ENCODE measurements around the gene MAP7D3. TPM values are rescaled to one million over a fixed set of nuclear protein-coding genes. Genes with fewer than 3 reads are reported as not detected.

The MAP7D3 gene
- total and polyA plus RNA-seq, 2 donors (not counting 1 experiment from before 2014, with no cell fraction given) = 19.0 to 30.7 TPM

DNA sequence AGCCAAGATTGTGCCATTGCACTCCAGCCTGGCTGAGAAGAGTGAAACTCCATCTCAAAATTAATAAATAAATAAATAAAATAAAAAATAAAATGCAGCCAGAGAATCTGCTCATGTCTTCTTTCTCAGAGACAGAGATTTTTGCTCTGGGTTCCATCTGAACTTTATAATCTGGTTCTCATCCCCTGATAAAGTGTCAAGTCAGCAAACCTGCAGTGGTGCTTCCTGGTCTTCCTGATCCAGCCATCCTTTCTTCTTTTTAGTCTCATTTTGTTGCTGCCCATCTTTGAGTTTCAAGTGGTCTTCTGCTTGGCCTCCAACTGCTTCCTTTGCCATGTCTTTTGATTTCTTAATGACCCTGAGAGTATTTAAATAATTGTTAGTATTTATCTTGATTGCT, 24.1 kb downstream of the MAP7D3 start:
- Histone ChIP-seq H3K79me2 (ENCODE audit: control insufficient read depth, insufficient read depth, low read length) (no peaks in the 10 kb centered on the region), H4K20me1 (ENCODE audit: control insufficient read depth, extremely low read depth, insufficient read depth, low read length) (no peaks in the 10 kb centered on the region), H3K36me3 (ENCODE audit: control insufficient read depth, insufficient read depth, low read length) (peaks cover 6% of the 10 kb centered on the region), H3K4me1 (ENCODE audit: control insufficient read depth, extremely low read depth, insufficient read depth, low read length) (no peaks in the 10 kb centered on the region), H3K4me2 (ENCODE audit: extremely low read depth, insufficient read depth, low read length) (no peak overlapping the region), H2AFZ (ENCODE audit: low read length) (no peak overlapping the region), H3K9ac (ENCODE audit: insufficient read depth, low read length) (no peak overlapping the region), H3K9me3 (ENCODE audit: control insufficient read depth, insufficient read depth, low read depth, low read length) (no peaks in the 10 kb centered on the region), H3K4me3 (replicated peaks in 1 of 4; ENCODE audit: control extremely low read depth in 1 of 4, insufficient read depth in 1 of 4, low read depth in 3 of 4, low read length in 4 of 4) (no peak overlapping the region), H3K27ac (ENCODE audit: insufficient read depth, low read length) (no peak overlapping the region), H3K27me3 (ENCODE audit: control insufficient read depth, insufficient read depth, low read length) (no peaks in the 10 kb centered on the region)
- TF ChIP-seq CTCF (conservative IDR thresholded peaks at IDR 0.05 in 1 of 2, IDR thresholded peaks at IDR 0.05 in 1 of 2; ENCODE audit: low read depth in 1 of 2, low read length in 2 of 2) (no peak), EZH2 (IDR thresholded peaks at IDR 0.05; ENCODE audit: low read length, missing control alignments) (no peak)
- no peak for DNase-seq (ENCODE audit: low read depth in 2 of 2)

GRCh38 chrX:136221851-136222513, 29.2 kb downstream of the MAP7D3 start:
- TF ChIP-seq CTCF (conservative IDR thresholded peaks at IDR 0.05 in 1 of 2, IDR thresholded peaks at IDR 0.05 in 1 of 2; ENCODE audit: low read depth in 1 of 2, low read length in 2 of 2) (no peak), EZH2 (IDR thresholded peaks at IDR 0.05; ENCODE audit: low read length, missing control alignments) (no peak)
- Histone ChIP-seq H3K27me3 (ENCODE audit: control insufficient read depth, insufficient read depth, low read length) (no peaks in the 10 kb centered on the region), H3K9ac (ENCODE audit: insufficient read depth, low read length) (no peak overlapping the region), H2AFZ (ENCODE audit: low read length) (no peak overlapping the region), H3K79me2 (ENCODE audit: control insufficient read depth, insufficient read depth, low read length) (no peaks in the 10 kb centered on the region), H3K4me3 (replicated peaks in 1 of 4; ENCODE audit: control extremely low read depth in 1 of 4, insufficient read depth in 1 of 4, low read depth in 3 of 4, low read length in 4 of 4) (no peak overlapping the region), H4K20me1 (ENCODE audit: control insufficient read depth, extremely low read depth, insufficient read depth, low read length) (no peaks in the 10 kb centered on the region), H3K27ac (ENCODE audit: insufficient read depth, low read length) (no peak overlapping the region), H3K4me2 (ENCODE audit: extremely low read depth, insufficient read depth, low read length) (no peak overlapping the region), H3K4me1 (ENCODE audit: control insufficient read depth, extremely low read depth, insufficient read depth, low read length) (no peaks in the 10 kb centered on the region), H3K36me3 (ENCODE audit: control insufficient read depth, insufficient read depth, low read length) (peaks cover 6% of the 10 kb centered on the region), H3K9me3 (ENCODE audit: control insufficient read depth, insufficient read depth, low read depth, low read length) (no peaks in the 10 kb centered on the region)
- DNase-seq (ENCODE audit: low read depth in 2 of 2) = peak in 1 of 2 donors; percentile 53

DNA sequence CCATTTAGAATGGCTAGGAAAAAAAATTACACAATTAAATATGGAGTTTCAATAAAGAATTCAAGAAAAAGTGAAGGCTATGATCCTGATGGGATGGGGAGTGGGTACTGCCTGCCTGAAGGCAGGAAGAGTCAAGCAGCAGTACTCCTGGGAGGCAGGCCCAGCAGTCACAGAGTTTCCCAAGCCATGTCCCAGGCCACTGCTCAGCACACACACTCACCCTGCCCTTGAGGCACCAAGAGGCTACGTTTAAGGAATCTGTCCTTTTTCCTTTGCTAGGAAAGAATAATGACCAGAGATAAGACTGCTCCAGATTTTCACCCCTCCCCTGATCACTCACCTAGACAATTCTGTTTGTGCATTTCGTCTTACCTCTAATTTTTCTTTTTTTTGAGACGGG, 30.2 kb downstream of the MAP7D3 start:
- peaks cover 6% of the 10 kb centered on the region for H3K36me3 ChIP-seq (ENCODE audit: control insufficient read depth, insufficient read depth, low read length)
- no peak overlapping the region for H3K4me3 ChIP-seq (replicated peaks in 1 of 4; ENCODE audit: control extremely low read depth in 1 of 4, insufficient read depth in 1 of 4, low read depth in 3 of 4, low read length in 4 of 4)
- no peak overlapping the region for H3K27ac ChIP-seq (ENCODE audit: insufficient read depth, low read length)
- TF ChIP-seq EZH2 (IDR thresholded peaks at IDR 0.05; ENCODE audit: low read length, missing control alignments) (no peak), CTCF (conservative IDR thresholded peaks at IDR 0.05 in 1 of 2, IDR thresholded peaks at IDR 0.05 in 1 of 2; ENCODE audit: low read depth in 1 of 2, low read length in 2 of 2) (no peak)
- no peak for DNase-seq (ENCODE audit: low read depth in 2 of 2)
- no peak overlapping the region for H3K9ac ChIP-seq (ENCODE audit: insufficient read depth, low read length)
- H4K20me1 ChIP-seq (ENCODE audit: control insufficient read depth, extremely low read depth, insufficient read depth, low read length) = no peaks in the 10 kb centered on the region
- H3K27me3 ChIP-seq (ENCODE audit: control insufficient read depth, insufficient read depth, low read length) = no peaks in the 10 kb centered on the region
- no peak overlapping the region for H2AFZ ChIP-seq (ENCODE audit: low read length)
- H3K9me3 ChIP-seq (ENCODE audit: control insufficient read depth, insufficient read depth, low read depth, low read length) = no peaks in the 10 kb centered on the region
- H3K4me2 ChIP-seq (ENCODE audit: extremely low read depth, insufficient read depth, low read length) = no peak overlapping the region
- H3K79me2 ChIP-seq (ENCODE audit: control insufficient read depth, insufficient read depth, low read length) = no peaks in the 10 kb centered on the region
- no peaks in the 10 kb centered on the region for H3K4me1 ChIP-seq (ENCODE audit: control insufficient read depth, extremely low read depth, insufficient read depth, low read length)
